GM06990 (cell line): ENCODE data around the gene CELF6.

Experiments used
- DNase-seq: peaks from one replicate; pipeline ENCODE4 v3.0.0-alpha.2; 2011; ENCODE audit not compliant: insufficient read length; ENCODE audit errors: extremely low read depth
- H3K27me3 ChIP-seq: replicated peaks from 2 replicates; pipeline ENCODE4 v1.6.0; 2011; ENCODE audit warnings: low read length; ENCODE audit not compliant: control insufficient read depth, insufficient read depth
- H3K36me3 ChIP-seq: 2 replicates; pipeline ENCODE4 v1.5.1; 2011; ENCODE audit warnings: low read length; ENCODE audit not compliant: control insufficient read depth, insufficient read depth
- H3K4me3 ChIP-seq: replicated peaks from 2 replicates; pipeline ENCODE4 v1.5.1; 2011; ENCODE audit warnings: low read depth, mild to moderate bottlenecking, control low read depth, low read length
- TF ChIP-seq, protein P1 (sequence below): IDR thresholded peaks from 2 replicates; pipeline ENCODE4 v1.5.1; 2011; ENCODE audit warnings: low read length, control low read depth, mild to moderate bottlenecking, inconsistent platforms; ENCODE audit not compliant: insufficient read depth, poor library complexity, severe bottlenecking

CELF6 gene

DNA sequence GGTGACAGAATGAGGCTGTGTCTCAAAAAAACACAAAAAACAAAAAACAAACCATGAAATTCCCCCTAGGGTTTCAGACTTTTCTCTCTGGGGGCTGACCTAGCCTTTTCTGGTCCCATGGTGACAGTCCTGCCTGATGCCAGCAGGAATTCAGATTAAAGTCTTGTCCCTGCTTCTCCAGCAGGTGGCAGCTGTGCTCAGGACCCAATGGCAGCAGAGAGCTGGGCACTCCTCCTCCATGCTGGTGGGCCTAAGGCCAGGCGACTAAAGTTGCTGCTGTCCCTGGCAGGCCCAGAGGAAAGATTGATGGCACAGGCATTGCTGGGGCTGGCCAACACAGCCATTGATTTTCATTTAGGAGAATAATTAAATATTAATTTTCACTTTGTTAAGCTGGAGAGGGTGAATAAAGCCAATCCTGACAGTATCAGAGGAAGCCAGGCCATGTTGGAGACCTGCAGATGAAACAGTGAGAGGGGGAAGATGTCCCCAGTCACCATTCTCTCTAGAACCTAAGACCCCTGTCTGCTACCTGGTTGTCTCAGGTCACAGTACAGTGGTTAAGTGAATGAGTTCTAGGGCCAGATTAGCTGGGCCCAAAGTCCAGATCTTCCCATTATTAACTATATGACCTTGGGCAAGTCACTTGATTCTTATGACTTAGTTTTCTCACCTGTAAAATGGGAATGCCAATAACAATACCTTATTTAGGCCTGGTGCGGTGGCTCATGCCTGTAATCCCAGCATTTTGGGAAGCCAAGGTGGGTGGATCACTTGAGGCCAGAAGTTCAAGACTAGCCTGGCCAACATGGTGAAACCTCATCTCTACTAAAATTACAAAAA, 7.1 kb downstream of the CELF6 start:
- peak; percentile 22 for DNase-seq
- TF ChIP-seq, protein P1, sequence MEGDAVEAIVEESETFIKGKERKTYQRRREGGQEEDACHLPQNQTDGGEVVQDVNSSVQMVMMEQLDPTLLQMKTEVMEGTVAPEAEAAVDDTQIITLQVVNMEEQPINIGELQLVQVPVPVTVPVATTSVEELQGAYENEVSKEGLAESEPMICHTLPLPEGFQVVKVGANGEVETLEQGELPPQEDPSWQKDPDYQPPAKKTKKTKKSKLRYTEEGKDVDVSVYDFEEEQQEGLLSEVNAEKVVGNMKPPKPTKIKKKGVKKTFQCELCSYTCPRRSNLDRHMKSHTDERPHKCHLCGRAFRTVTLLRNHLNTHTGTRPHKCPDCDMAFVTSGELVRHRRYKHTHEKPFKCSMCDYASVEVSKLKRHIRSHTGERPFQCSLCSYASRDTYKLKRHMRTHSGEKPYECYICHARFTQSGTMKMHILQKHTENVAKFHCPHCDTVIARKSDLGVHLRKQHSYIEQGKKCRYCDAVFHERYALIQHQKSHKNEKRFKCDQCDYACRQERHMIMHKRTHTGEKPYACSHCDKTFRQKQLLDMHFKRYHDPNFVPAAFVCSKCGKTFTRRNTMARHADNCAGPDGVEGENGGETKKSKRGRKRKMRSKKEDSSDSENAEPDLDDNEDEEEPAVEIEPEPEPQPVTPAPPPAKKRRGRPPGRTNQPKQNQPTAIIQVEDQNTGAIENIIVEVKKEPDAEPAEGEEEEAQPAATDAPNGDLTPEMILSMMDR, result peak; percentile 87
- H3K36me3 ChIP-seq, result no peaks in the 10 kb centered on the region
- H3K27me3 ChIP-seq, result no peaks in the 10 kb centered on the region
- no peak overlapping the region for H3K4me3 ChIP-seq

DNA sequence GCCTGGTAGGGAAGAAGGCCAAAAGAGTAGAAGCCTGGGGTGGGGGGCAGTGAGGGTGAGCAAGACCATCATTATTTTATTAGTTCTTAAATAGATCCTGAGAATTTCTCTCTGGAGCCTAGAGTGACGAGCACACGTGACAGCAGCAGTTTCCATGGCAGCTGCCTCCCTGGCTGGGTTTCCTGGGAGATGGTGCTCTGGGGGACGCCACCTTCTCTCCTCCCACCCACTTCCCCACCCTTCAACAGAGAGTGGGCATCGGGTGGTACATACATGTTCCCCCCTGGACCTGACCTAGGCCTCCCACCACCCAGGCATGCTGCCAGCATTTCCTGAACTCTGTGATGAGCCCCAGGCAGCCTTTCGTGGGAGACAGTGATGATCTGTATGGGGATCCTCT, 12.9 kb downstream of the CELF6 start:
- H3K4me3 ChIP-seq, result no peak overlapping the region
- H3K27me3 ChIP-seq, result no peaks in the 10 kb centered on the region
- TF ChIP-seq, protein P1, result no peak
- no peaks in the 10 kb centered on the region for H3K36me3 ChIP-seq
- DNase-seq, result no peak

DNA sequence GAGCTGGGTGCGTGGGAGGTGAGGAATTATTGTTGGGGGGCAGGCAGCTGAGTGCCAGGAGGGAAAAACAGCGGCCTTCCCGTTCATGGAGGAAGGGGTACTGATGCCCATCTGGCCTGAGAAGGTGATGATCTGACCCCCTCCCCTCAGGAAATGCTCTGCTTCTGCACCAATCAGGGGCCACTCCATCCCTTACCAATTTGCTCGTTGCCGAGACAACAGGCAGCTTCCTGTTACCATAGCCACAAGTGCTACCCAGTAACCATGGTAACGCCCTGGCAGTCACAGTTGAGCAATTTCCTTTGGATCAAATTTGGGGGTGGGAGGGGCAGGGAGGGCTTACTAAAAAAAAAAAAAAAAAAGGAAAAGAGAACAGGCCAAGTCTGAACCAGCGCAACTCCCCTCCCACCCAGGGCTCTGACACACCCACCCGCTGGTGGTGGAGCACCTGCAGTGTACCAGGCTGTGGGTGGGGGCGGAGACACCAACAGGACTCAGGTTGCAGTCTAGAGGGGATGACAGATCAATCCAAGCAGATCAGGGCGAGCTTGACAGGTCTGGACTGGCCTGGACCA, 13.7 kb downstream of the CELF6 start:
- no peaks in the 10 kb centered on the region for H3K27me3 ChIP-seq
- H3K36me3 ChIP-seq, result no peaks in the 10 kb centered on the region
- peak; percentile 9 for DNase-seq
- no peak overlapping the region for H3K4me3 ChIP-seq
- TF ChIP-seq, protein P1, result no peak

DNA sequence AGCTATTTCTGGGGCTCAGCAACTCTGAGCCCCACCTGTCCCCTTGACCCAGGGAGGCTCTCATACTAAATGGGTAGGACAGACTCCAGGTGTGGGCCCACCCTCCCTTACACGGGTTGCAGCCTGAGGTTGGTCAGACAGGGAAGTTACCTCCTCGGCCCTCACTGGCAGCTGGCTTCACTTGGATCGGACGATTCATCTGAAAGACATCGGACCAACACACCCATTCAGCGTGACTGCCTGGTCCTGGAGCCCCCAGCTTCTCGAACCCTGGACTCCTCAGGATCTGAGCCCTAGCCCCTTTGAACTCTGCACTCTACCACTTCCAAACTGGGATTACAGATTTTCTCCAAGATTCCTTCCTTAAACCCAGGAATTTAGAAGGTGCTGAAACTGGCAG, 15.4 kb downstream of the CELF6 start:
- Histone ChIP-seq H3K27me3 (no peaks in the 10 kb centered on the region), H3K36me3 (no peaks in the 10 kb centered on the region), H3K4me3 (no peak overlapping the region)
- DNase-seq, result no peak
- TF ChIP-seq, protein P1, result no peak

DNA sequence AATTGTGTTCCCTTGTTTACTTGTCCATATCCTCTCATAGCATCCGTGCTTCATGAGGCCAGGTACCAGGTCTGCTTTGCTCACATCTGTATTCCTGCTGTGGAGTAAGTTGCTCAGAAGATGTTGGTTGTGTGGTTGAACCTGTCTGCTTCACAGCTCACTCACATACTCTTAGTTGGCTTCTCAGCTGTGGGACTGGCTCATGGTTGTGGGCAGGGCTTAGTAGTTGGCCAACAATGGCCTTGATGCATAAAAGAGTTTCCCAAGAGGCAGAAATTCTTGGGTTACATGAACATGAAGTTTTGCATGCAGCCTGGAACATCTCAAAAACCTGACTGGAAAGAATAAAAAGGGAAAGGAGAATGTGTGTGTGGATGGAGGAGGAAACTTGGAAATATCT, 17.0 kb downstream of the CELF6 start:
- TF ChIP-seq, protein P1, result no peak
- Histone ChIP-seq H3K27me3 (no peaks in the 10 kb centered on the region), H3K36me3 (no peaks in the 10 kb centered on the region), H3K4me3 (no peak overlapping the region)
- no peak for DNase-seq
